ENCODE data around the gene COL23A1.

COL23A1 gene

GRCh38 chr5:178555005-178555404 is 35.2 kb downstream of the COL23A1 start:
- Histone ChIP-seq H3K27ac (replicated peaks; ENCODE audit: low read length) (no peak overlapping the region), H3K14ac (ENCODE audit: low read length) (no peak overlapping the region), H3K4me1 (ENCODE audit: control insufficient read depth in 2 of 2, insufficient read depth in 1 of 2, low read depth in 1 of 2, low read length in 2 of 2) (peaks cover 2 to 6% of the 10 kb centered on the region in 2 donors), H3K9me3 (replicated peaks in 1 of 2; ENCODE audit: control insufficient read depth in 2 of 2, insufficient read depth in 1 of 2, low read depth in 1 of 2, low read length in 2 of 2) (peaks cover 0 to 7% of the 10 kb centered on the region in 2 donors), H3K9ac (ENCODE audit: low read depth, low read length, poor library complexity) (no peak overlapping the region), H4K8ac (ENCODE audit: low read depth, low read length) (no peak overlapping the region), H2BK120ac (ENCODE audit: low read depth, low read length) (no peak overlapping the region), H3K4ac (ENCODE audit: low read length) (no peak overlapping the region), H3K4me2 (ENCODE audit: insufficient read depth, low read length, poor library complexity, severe bottlenecking) (no peak overlapping the region), H3K18ac (ENCODE audit: low read length) (peak overlapping the region; percentile 14), H2BK12ac (ENCODE audit: low read length) (no peak overlapping the region), H4K91ac (ENCODE audit: low read depth, low read length, poor library complexity) (no peak overlapping the region), H3K79me1 (ENCODE audit: low read depth, low read length) (no peaks in the 10 kb centered on the region), H3K27me3 (ENCODE audit: control insufficient read depth in 3 of 3, insufficient read depth in 3 of 3, low read depth in 1 of 3, low read length in 3 of 3) (peaks cover 0 to 16% (median 0%) of the 10 kb centered on the region in 3 experiments), H3K4me3 (ENCODE audit: low read length in 2 of 2) (no peak overlapping the region), H3K36me3 (replicated peaks in 1 of 2; ENCODE audit: control insufficient read depth in 2 of 2, insufficient read depth in 2 of 2, low read length in 2 of 2) (no peaks in the 10 kb centered on the region), H2AFZ (ENCODE audit: low read length) (no peak overlapping the region), H3K23ac (ENCODE audit: low read depth, low read length, poor library complexity) (no peak overlapping the region), H2AK5ac (ENCODE audit: low read depth, low read length) (no peak overlapping the region), H2BK15ac (ENCODE audit: low read length) (no peak overlapping the region), H2BK5ac (ENCODE audit: low read length) (no peak overlapping the region)
- WGBS, 2 donors (ENCODE audit: extremely low coverage in 2 of 2, insufficient read length in 2 of 2, insufficient replicate concordance in 1 of 2), result no CpG with 5 or more reads among the region's 7 CpGs
- no peak for DNase-seq (ENCODE audit: low spot score)

- Histone ChIP-seq H3K79me1 (ENCODE audit: low read depth, low read length) (no peaks in the 10 kb centered on the region), H3K36me3 (replicated peaks in 1 of 2; ENCODE audit: control insufficient read depth in 2 of 2, insufficient read depth in 2 of 2, low read length in 2 of 2) (no peaks in the 10 kb centered on the region), H3K4me3 (ENCODE audit: low read length in 2 of 2) (no peak overlapping the region), H3K14ac (ENCODE audit: low read length) (no peak overlapping the region), H3K27ac (replicated peaks; ENCODE audit: low read length) (no peak overlapping the region), H2AK5ac (ENCODE audit: low read depth, low read length) (no peak overlapping the region), H2BK5ac (ENCODE audit: low read length) (no peak overlapping the region), H2BK120ac (ENCODE audit: low read depth, low read length) (no peak overlapping the region), H2BK15ac (ENCODE audit: low read length) (no peak overlapping the region), H4K8ac (ENCODE audit: low read depth, low read length) (no peak overlapping the region), H3K9me3 (replicated peaks in 1 of 2; ENCODE audit: control insufficient read depth in 2 of 2, insufficient read depth in 1 of 2, low read depth in 1 of 2, low read length in 2 of 2) (peaks cover 0 to 7% of the 10 kb centered on the region in 2 donors), H2BK12ac (ENCODE audit: low read length) (no peak overlapping the region), H3K23ac (ENCODE audit: low read depth, low read length, poor library complexity) (no peak overlapping the region), H2AFZ (ENCODE audit: low read length) (no peak overlapping the region), H3K18ac (ENCODE audit: low read length) (no peak overlapping the region), H4K91ac (ENCODE audit: low read depth, low read length, poor library complexity) (no peak overlapping the region), H3K9ac (ENCODE audit: low read depth, low read length, poor library complexity) (no peak overlapping the region), H3K27me3 (ENCODE audit: control insufficient read depth in 3 of 3, insufficient read depth in 3 of 3, low read depth in 1 of 3, low read length in 3 of 3) (peaks cover 0 to 16% (median 0%) of the 10 kb centered on the region in 3 experiments), H3K4me2 (ENCODE audit: insufficient read depth, low read length, poor library complexity, severe bottlenecking) (no peak overlapping the region), H3K4me1 (ENCODE audit: control insufficient read depth in 2 of 2, insufficient read depth in 1 of 2, low read depth in 1 of 2, low read length in 2 of 2) (peaks cover 2 to 6% of the 10 kb centered on the region in 2 donors), H3K4ac (ENCODE audit: low read length) (no peak overlapping the region)
- DNase-seq (ENCODE audit: low spot score), result no peak
- WGBS, 2 donors (ENCODE audit: extremely low coverage in 2 of 2, insufficient read length in 2 of 2, insufficient replicate concordance in 1 of 2), result no CpG with 5 or more reads among the region's 11 CpGs
Observed at GRCh38 chr5:178554311-178554710, 35.9 kb downstream of the COL23A1 start.

- Histone ChIP-seq H2AFZ (ENCODE audit: low read length) (no peak overlapping the region), H3K79me1 (ENCODE audit: low read depth, low read length) (no peaks in the 10 kb centered on the region)
- WGBS, 2 donors (ENCODE audit: extremely low coverage in 2 of 2, insufficient read length in 2 of 2, insufficient replicate concordance in 1 of 2), result no CpG with 5 or more reads among the region's 13 CpGs
Observed at GRCh38 chr5:178553517-178553916, 36.7 kb downstream of the COL23A1 start.

GRCh38 chr5:178551468-178551867 is 38.7 kb downstream of the COL23A1 start:
- Histone ChIP-seq H3K9me3 (replicated peaks in 1 of 2; ENCODE audit: control insufficient read depth in 2 of 2, insufficient read depth in 1 of 2, low read depth in 1 of 2, low read length in 2 of 2) (peaks cover 0 to 7% of the 10 kb centered on the region in 2 donors), H3K14ac (ENCODE audit: low read length) (no peak overlapping the region), H4K91ac (ENCODE audit: low read depth, low read length, poor library complexity) (no peak overlapping the region), H3K27ac (replicated peaks; ENCODE audit: low read length) (no peak overlapping the region), H3K23ac (ENCODE audit: low read depth, low read length, poor library complexity) (no peak overlapping the region), H2AK5ac (ENCODE audit: low read depth, low read length) (no peak overlapping the region), H3K79me1 (ENCODE audit: low read depth, low read length) (no peaks in the 10 kb centered on the region), H2BK12ac (ENCODE audit: low read length) (no peak overlapping the region), H2AFZ (ENCODE audit: low read length) (no peak overlapping the region), H3K36me3 (replicated peaks in 1 of 2; ENCODE audit: control insufficient read depth in 2 of 2, insufficient read depth in 2 of 2, low read length in 2 of 2) (no peaks in the 10 kb centered on the region), H2BK5ac (ENCODE audit: low read length) (no peak overlapping the region), H4K8ac (ENCODE audit: low read depth, low read length) (no peak overlapping the region), H3K27me3 (ENCODE audit: control insufficient read depth in 3 of 3, insufficient read depth in 3 of 3, low read depth in 1 of 3, low read length in 3 of 3) (peaks cover 0 to 19% (median 0%) of the 10 kb centered on the region in 3 experiments), H3K18ac (ENCODE audit: low read length) (no peak overlapping the region), H3K4me1 (ENCODE audit: control insufficient read depth in 2 of 2, insufficient read depth in 1 of 2, low read depth in 1 of 2, low read length in 2 of 2) (peaks cover 2 to 6% of the 10 kb centered on the region in 2 donors), H2BK120ac (ENCODE audit: low read depth, low read length) (no peak overlapping the region), H3K4me2 (ENCODE audit: insufficient read depth, low read length, poor library complexity, severe bottlenecking) (no peak overlapping the region), H2BK15ac (ENCODE audit: low read length) (no peak overlapping the region), H3K9ac (ENCODE audit: low read depth, low read length, poor library complexity) (no peak overlapping the region), H3K4ac (ENCODE audit: low read length) (no peak overlapping the region), H3K4me3 (ENCODE audit: low read length in 2 of 2) (no peak overlapping the region)
- no peak for DNase-seq (ENCODE audit: low spot score)
- no CpG with 5 or more reads among the region's 7 CpGs for WGBS, 2 donors (ENCODE audit: extremely low coverage in 2 of 2, insufficient read length in 2 of 2, insufficient replicate concordance in 1 of 2)

More at GRCh38 chr5:178553517-178553916, 36.7 kb downstream of the COL23A1 start:
- no peak overlapping the region for H3K9ac ChIP-seq (ENCODE audit: low read depth, low read length, poor library complexity)
- no peak overlapping the region for H2AK5ac ChIP-seq (ENCODE audit: low read depth, low read length)
- no peak overlapping the region for H4K91ac ChIP-seq (ENCODE audit: low read depth, low read length, poor library complexity)
- H2BK120ac ChIP-seq (ENCODE audit: low read depth, low read length), result no peak overlapping the region
- no peak overlapping the region for H3K14ac ChIP-seq (ENCODE audit: low read length)
- H3K18ac ChIP-seq (ENCODE audit: low read length), result no peak overlapping the region
- peaks cover 2 to 6% of the 10 kb centered on the region in 2 donors for H3K4me1 ChIP-seq (ENCODE audit: control insufficient read depth in 2 of 2, insufficient read depth in 1 of 2, low read depth in 1 of 2, low read length in 2 of 2)
- H3K23ac ChIP-seq (ENCODE audit: low read depth, low read length, poor library complexity), result no peak overlapping the region
- no peak overlapping the region for H3K4ac ChIP-seq (ENCODE audit: low read length)
- H2BK15ac ChIP-seq (ENCODE audit: low read length), result no peak overlapping the region
- no peak overlapping the region for H3K4me3 ChIP-seq (ENCODE audit: low read length in 2 of 2)
- H3K27ac ChIP-seq (replicated peaks; ENCODE audit: low read length), result no peak overlapping the region
- peaks cover 0 to 7% of the 10 kb centered on the region in 2 donors for H3K9me3 ChIP-seq (replicated peaks in 1 of 2; ENCODE audit: control insufficient read depth in 2 of 2, insufficient read depth in 1 of 2, low read depth in 1 of 2, low read length in 2 of 2)
- no peaks in the 10 kb centered on the region for H3K36me3 ChIP-seq (replicated peaks in 1 of 2; ENCODE audit: control insufficient read depth in 2 of 2, insufficient read depth in 2 of 2, low read length in 2 of 2)
- H3K4me2 ChIP-seq (ENCODE audit: insufficient read depth, low read length, poor library complexity, severe bottlenecking), result no peak overlapping the region
- DNase-seq (ENCODE audit: low spot score), result no peak
- peaks cover 0 to 16% (median 0%) of the 10 kb centered on the region in 3 experiments for H3K27me3 ChIP-seq (ENCODE audit: control insufficient read depth in 3 of 3, insufficient read depth in 3 of 3, low read depth in 1 of 3, low read length in 3 of 3)
- H4K8ac ChIP-seq (ENCODE audit: low read depth, low read length), result no peak overlapping the region
- no peak overlapping the region for H2BK12ac ChIP-seq (ENCODE audit: low read length)
- no peak overlapping the region for H2BK5ac ChIP-seq (ENCODE audit: low read length)

Data from neuronal stem cell (in vitro differentiated cells).